DMS153 treated with DMSO at 0.1 percent for 48 hours (cell line): ENCODE results near the gene PLEKHD1.

Experiments used
- DNase-seq: peaks from one replicate; lab custom pipeline; 2025; ENCODE audit not compliant: unreplicated experiment; lab: John Stamatoyannopoulos, UW

PLEKHD1 gene

GRCh38 chr14:69518289-69519101, 34.0 kb downstream of the PLEKHD1 start:
- no peak for DNase-seq

GRCh38 chr14:69519204-69520100, 34.9 kb downstream of the PLEKHD1 start:
- DNase-seq: no peak

DNA sequence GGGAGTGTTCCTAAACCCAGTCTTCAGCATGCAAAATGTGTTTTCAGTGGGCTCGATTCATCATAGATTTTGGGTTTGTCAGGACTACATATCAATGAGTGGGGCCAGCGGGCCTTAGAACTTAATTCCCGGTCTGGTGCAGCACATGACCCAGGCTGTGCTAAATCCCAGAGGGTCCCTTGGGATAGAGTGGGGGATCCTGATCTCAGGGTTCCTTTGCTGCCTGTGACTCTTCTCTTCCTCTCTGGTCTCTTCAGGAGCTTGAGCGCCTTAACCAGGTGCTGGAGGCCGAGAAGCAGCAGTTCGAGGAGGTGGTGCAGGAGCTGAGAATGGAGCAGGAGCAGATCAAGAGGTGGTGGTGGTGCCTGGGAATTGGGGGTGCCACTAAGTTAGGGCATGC, 37.5 kb downstream of the PLEKHD1 start:
- no peak for DNase-seq

DNA sequence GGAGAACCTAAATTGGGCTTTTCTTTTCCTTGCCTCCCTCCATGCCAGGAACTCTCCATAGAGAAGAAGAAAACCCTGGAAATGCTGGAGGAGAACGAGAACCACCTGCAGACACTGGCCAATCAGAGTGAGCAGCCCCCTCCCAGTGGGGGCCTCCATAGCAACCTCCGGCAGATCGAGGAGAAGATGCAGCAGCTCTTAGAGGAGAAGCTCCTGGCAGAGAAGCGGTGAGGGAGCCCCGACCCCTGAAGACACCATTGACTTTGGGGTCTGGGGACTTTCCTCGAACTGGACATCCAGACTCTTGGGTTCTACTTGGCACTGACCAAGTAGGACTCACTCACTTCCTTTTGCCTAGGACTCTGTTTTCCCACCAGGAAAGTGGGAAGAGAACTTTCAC, 41.4 kb downstream of the PLEKHD1 start:
- DNase-seq: no peak

DNA sequence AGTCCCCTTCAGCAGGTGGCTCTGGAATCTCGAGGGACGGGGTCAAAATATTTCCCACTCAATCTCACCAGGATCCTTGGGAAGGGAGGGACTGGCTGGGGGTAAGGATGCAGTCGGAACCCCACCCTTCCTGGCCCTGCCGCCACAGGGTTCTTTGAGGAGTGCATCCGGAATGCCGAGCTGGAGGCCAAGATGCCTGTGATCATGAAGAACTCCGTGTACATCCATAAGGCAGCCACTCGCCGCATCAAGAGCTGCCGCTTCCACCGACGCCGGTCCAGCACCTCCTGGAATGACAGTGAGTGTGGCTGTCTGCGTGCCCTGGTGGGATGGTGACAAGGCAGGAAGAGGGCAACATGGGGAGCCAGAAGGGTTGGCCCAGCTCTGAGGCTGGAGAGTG, 43.1 kb downstream of the PLEKHD1 start:
- DNase-seq: no peak

GRCh38 chr14:69528143-69528542, 43.6 kb downstream of the PLEKHD1 start:
- DNase-seq: no peak

GRCh38 chr14:69528930-69529329, 44.4 kb downstream of the PLEKHD1 start:
- no peak for DNase-seq

DNA sequence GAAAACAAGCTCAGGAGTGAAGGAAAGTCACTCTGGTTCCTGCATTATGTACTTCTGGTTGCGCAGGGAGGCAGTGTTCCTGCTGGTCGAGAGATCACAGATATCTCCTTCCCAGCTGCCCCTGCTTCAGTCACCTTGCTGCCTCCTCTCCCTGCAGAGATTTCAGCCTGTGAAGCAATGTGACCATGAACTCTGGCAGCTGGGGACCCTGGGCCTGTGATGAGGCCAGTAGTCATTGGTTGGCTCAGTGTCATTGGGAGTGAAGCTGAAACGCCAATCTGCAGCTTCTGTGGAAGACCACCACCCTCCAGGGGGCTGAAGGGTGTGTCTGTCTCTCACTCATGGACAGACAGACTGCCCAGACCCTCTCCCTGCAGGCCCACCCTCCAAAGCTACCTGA, 45.0 kb downstream of the PLEKHD1 start:
- DNase-seq: no peak

- DNase-seq: no peak
Observed at GRCh38 chr14:69530095-69530494, 45.6 kb downstream of the PLEKHD1 start.

DNA sequence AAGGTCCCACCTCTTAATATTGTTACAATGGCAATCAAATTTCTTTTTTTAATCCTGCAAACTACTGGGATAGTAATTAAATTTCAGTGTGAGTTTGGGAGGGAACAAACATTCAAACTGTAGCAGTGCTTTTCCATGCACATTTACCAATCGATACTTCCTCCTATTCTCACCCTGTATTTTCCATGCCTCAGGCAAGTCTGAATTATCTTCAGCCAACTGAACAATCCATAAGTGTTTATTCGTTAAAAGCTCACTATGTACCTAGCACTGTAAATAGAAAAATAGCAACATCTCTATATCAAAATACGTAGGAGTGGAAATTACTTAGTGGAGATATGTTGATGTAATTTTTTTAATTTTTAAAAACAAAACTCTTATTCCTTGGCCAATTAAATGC, 46.6 kb downstream of the PLEKHD1 start:
- no peak for DNase-seq

DNA sequence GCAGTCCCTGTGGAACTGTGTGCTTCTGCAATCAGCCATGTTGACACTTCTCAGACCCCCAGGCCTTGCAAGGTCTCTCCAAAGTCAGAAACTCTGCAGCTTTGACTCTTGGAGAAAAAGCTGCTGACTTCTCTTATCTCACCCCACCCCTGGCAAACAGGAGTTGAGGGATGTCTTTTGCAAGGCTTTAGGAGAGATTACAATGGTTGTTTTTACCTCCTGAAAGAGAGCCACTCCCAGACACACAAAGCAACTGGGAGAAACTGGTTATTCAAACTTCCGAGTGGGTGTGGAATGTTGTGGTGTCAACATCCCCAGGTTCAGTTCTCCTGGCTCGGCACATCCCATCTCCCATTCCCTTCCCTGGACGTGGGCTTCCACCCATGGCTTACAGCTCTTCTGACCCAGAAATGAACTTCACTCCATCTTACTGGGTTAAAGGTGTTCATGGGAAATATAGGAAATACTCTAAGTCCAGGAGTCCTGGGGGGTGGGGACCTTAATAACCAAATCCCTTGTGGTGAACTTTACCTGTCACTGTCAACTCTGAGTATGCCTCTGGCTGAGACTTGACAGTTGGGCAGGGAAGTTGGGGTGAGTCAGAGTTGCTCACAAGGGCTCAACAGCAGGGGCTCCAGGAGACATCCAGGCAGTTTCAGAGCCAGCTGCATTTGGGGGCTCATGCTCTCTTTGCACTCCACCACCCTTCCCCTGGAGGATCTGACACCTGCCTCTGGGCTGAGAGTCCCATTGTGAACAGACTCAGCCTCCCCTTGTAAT, 48.2 kb downstream of the PLEKHD1 start:
- DNase-seq: no peak

DNA sequence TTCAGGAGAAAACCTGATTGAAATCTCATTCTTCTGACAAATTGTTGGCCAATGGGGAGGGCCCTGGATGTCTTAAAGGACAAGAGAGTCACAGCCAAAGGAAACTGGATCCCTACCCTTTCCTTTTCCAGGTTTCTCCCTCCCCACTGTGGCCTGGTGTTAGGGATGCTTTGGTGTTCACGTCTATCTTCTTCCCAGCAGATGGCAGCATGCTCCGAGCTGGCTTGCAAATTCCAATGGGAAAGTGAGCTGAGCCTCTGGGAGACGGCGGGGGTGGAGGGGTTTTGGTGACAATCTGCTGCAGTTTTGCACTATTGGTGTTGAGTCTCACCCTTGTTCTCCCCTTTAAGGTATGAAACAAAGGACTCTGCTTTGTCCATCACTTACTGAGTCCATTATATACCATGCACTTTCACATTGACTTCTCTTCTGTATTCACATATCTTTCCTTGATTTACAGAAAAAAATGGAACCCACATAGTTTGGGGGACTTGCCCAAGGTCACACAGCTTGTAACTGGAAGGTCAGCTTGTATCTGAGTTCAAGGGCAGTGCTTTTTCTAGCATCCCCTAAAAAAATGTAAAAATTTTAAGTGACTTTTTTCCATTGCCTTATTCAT, 50.8 kb downstream of the PLEKHD1 start:
- DNase-seq: no peak

GRCh38 chr14:69536971-69537370, 52.4 kb downstream of the PLEKHD1 start:
- DNase-seq: no peak

DNA sequence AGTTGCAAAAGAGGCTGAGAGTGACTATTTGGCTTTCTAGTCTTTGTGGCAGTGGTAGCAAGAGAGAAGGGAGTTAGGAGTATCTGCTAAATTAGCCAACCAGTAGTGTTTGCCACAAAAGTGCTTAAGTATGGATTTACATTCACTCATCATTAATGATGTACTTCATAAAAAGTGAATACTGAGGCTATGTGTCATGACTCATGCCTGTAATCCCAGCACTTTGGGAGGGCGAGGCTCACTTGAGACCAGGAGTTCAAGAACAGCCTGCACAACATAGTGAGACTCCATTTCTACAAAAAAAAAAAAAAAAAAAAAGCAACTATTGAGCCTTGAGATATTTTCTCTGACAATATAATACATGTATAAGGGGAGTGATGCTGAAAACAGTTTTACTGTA, 53.4 kb downstream of the PLEKHD1 start:
- DNase-seq: no peak

DNA sequence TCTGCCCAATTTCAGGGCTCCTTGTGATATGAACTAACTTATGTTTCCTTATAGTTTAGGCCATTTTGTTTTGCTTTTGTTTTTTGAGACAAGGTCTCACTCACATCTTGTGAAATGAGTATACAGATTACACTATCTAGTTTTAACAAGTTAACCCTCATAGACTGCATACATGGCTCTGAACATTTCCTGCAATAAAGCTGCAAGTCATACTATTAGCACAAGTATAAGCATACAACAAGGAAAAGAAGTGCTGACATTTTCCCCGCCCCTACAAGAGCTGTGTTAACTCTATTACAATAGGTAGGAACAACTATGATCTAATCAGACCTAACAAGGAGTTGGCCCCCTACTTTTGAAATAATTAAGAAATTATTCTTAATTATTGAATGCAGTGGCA, 54.2 kb downstream of the PLEKHD1 start:
- no peak for DNase-seq

DNA sequence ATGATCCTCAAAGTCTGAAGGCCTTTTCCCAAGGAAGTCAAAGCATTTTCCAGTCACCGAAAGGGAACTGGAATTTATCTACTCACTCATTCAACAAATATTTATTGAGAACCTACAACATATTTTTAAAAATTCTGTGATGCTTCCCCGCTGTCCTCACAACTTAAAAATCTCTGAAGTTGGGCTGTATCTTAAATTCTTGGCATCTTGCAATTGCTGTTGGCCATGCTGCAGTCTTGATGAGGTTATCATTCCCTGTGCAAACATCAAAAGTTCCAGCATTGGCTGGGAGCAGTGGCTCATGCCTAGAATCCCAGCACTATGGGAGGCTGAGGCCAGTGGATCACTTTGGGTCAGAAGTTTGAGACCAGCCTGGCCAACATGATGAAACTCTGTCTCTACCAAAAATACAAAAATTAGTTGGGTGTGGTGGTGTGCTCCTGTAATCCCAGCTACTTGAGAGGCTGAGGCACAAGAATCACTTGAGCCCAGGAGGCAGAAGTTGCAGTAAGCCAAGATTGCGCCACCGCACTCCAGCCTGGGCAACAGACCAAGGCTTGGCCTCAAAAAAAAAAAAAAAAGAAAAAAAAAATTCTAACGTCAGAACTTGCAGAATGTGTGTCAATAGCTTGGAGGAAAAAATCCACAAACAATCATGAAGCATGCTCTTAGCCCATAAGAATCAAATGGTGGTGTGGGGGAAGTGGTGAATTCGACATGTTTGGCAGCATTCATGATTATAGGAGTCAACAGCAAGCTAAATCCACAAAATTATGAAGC, 55.3 kb downstream of the PLEKHD1 start:
- no peak for DNase-seq

DNA sequence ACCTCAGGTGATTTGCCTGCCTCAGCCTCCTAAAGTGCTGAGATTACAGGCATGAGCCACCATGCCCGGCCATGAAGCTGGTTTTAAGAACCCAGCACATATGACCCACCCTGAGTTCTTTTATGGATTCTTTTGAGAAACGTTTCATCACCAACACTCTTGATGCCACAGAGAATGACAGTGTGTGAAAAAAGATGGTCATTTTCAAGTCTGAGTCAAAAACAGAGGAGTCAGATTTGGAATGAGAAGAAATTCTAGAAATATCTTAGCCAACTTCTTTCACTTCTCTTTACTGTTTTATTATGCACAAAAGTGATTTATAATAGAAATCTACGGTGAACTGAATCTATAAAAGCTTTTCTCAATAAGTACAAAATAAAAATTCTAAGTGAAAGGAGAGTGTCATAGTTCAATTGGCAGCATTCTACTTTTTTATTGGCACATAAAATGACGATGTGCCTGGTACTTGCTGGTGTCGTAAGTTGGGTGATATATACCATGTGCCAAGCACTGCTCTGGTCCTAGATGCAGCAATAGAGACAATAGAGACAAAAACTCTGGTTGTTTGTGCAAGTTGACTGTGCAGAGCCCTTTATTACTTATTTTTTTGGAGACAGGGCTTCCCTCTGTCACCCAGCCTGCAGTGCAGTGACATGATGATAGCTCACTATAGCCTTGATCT, 56.3 kb downstream of the PLEKHD1 start:
- no peak for DNase-seq

- DNase-seq: no peak
Observed at GRCh38 chr14:69542311-69542710, 57.8 kb downstream of the PLEKHD1 start.

DNA sequence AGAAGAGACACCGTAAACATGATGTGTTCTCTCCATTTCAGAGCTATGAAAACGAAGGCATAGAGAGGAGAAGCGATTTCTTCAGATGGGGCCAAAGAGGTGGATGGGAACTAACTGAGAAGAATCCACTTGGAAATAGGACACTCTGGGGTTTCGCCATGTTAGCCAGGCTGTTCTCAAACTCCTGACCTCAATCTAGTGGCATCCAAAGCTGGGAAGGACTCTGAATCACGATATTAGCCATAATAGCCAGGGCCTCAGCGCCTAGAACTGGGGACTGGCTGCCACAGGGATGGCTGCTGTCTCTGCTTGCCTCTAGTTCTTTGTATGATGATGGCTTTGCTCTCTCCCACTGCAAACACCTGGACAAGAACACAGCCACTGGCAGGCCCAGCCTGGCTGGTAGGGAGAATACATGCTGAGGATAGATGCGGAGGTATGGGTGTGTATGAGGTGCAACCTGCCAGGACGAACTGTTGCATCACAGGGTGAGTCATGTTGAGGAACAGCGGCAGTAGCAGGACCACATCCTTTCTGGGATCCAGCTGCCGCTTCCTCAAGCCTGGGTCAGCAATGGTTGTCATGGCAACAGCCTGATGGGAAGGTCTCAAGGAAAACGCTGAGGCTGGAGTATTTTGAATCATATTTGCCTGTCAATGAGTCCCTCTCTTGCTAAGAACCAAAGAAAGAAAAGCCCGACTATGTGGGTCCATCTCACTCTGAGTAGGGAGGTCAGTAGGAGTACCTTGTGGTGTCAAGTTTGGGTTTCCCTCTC, 59.0 kb downstream of the PLEKHD1 start:
- no peak for DNase-seq
